Small intestine (tissue), 7 donors: ENCODE data around the gene MAPRE2. TPM values are rescaled to one million over a fixed set of nuclear protein-coding genes. Genes with fewer than 3 reads are reported as not detected.
A peak's percentile ranks its signal among the peaks of the same experiment; 100 is the strongest.

Source experiments
- DNase-seq, 2 donors: peaks; one replicate each; pipeline versions ENCODE4 v3.0.0 to v3.0.0-alpha.2; 2013
- FAIRE-seq: peaks from 2 replicates; lab custom pipeline; 2012; peaks lifted over from hg19 to GRCh38; lab: Jason Lieb, UNC
- H3K27ac ChIP-seq, 3 donors: one replicate each; pipeline ENCODE4 v1.5.1; 2013; ENCODE audit warnings: low read length in 2 of 3, mild to moderate bottlenecking in 2 of 3, control low read depth in 1 of 3, inconsistent platforms in 1 of 3, low read depth in 1 of 3, moderate library complexity in 1 of 3
- H3K27me3 ChIP-seq, 3 donors: one replicate each; pipeline ENCODE4 v1.6.1; 2013; ENCODE audit warnings: low read length in 3 of 3, inconsistent platforms in 1 of 3; ENCODE audit not compliant: control insufficient read depth in 3 of 3, insufficient read depth in 3 of 3
- H3K36me3 ChIP-seq, 3 donors: one replicate each; pipeline ENCODE4 v1.6.1; 2013; ENCODE audit warnings: low read length in 3 of 3, inconsistent platforms in 1 of 3, low read depth in 1 of 3, mild to moderate bottlenecking in 1 of 3, moderate library complexity in 1 of 3; ENCODE audit not compliant: control insufficient read depth in 3 of 3, insufficient read depth in 2 of 3
- H3K4me1 ChIP-seq, 3 donors: one replicate each; pipeline ENCODE4 v1.6.1; 2013; ENCODE audit warnings: low read length in 2 of 3, inconsistent platforms in 1 of 3, low read depth in 1 of 3, mild to moderate bottlenecking in 1 of 3, moderate library complexity in 1 of 3; ENCODE audit not compliant: control insufficient read depth in 3 of 3, insufficient read depth in 2 of 3
- H3K4me3 ChIP-seq, 3 donors: one replicate each; pipeline ENCODE4 v1.5.1; 2013; ENCODE audit warnings: low read length in 3 of 3, control low read depth in 1 of 3, inconsistent platforms in 1 of 3, low read depth in 1 of 3, mild to moderate bottlenecking in 1 of 3, moderate library complexity in 1 of 3
- H3K9me3 ChIP-seq, 2 donors: one replicate each; pipeline ENCODE4 v1.6.1; 2013; ENCODE audit warnings: low read depth in 1 of 2, low read length in 1 of 2; ENCODE audit not compliant: control insufficient read depth in 2 of 2, insufficient read depth in 1 of 2
- WGBS, 3 donors: extraction: QIAGEN DNeasy Blood & Tissue Kit; methylation state at CpG; one replicate each; pipeline ENCODE4 v1.1.7; 2013; 5-methylcytosine and 5-hydroxymethylcytosine counted together
- polyA plus RNA-seq, 4 donors: library from polyadenylated mRNA; stranded (reverse) in 3 of 4; unstranded in 1 of 4; fragments of 200-250 nt in 3 of 4; fragments of 120-200 nt in 1 of 4; gene quantifications; one replicate each; pipeline versions ENCODE4 v1.2.1 to v1.2.3, GENCODE V29; 2013
- donor health status: healthy with polysubstance abuse.
- donor health status: control.
- donor health status: control.
- donor health status: Bipolar disorder and iron deficiency.
- donor health status: healthy.

MAPRE2 gene
- polyA plus RNA-seq, 4 donors, result 6.2 to 19.8 (median 11.2) TPM

DNA sequence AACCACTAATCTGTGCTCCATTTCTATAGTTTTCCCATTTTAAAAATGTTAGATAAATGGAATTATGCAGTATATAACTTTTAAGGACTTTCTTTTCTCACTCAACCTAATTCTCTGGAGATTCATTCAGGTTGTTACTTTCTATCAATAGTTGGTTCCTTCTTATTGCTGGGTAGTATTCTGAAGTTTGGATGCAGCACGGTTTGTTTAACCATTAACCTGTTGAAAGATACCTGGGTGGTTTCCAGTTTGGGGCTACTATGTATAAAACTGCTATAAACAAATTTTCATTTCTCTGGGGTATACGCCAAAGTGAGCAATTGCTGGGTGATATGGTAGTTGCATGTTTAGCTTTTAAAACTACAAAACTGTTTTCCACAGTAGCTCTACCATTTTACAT, 39.1 kb upstream of the MAPRE2 start:
- FAIRE-seq (no peak), DNase-seq (no peak)
- Histone ChIP-seq H3K4me3 (no peak overlapping the region), H3K27ac (no peak overlapping the region), H3K9me3 (no peaks in the 10 kb centered on the region), H3K27me3 (no peaks in the 10 kb centered on the region), H3K36me3 (no peaks in the 10 kb centered on the region), H3K4me1 (no peaks in the 10 kb centered on the region)
- 43 to 78% (median 67%) methylated on average over 2 of the region's 2 CpGs for WGBS, 3 donors

DNA sequence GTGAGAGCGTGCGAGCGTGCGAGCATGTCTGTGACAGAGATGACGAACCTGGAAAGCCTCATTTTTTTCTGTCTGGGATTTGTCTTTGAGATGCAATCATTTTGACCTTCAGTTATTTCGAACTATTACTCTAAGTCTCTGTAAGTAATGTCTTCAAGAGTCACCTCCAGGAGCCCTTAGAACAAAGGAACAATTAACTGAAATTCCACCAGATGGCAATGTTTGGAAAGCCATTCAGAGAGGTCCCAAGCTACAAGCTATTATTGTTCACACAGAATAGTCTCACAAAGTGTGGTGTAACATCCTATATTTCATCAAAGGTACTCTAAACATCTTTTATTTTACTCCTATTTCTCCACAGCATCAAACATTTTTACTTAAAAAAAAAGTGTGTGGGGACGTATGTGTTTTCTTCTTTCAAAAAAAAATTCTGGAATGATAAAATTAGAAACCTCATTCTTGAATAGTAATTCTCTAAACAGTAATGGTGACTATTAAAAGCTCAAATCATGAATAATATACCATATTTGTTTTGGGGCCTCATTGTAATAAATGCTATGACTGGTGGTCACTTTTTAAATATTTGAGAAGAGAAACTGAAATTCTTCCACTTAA, 35.1 kb upstream of the MAPRE2 start:
- Histone ChIP-seq H3K4me3 (no peak overlapping the region), H3K27ac (no peak overlapping the region), H3K36me3 (no peaks in the 10 kb centered on the region), H3K4me1 (no peaks in the 10 kb centered on the region), H3K27me3 (no peaks in the 10 kb centered on the region), H3K9me3 (no peaks in the 10 kb centered on the region)
- WGBS, 3 donors, result 60 to 67% (median 64%) methylated on average over 7 of the region's 7 CpGs
- FAIRE-seq (peak; percentile 53), DNase-seq (peak; percentile 72 to 74)

DNA sequence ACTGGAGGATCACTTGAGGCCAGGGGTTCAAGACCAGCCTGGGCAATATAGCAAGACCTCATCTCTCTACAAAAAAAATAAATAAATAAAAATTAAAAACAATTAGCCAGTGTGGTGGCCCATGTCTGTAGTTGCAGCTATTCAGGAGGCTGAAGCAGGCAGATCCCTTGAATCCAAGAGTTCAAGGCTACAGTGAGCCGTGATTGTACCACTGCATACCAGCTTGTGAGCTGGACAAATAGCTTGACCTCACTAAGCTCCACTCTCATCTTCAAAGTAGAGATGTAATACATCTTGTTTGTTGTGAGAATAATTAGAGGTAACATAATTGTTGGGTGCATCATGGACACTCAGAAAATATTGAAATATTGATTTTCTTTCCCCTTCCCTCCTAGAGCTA, 31.1 kb upstream of the MAPRE2 start:
- no peaks in the 10 kb centered on the region for H3K4me1 ChIP-seq
- no peaks in the 10 kb centered on the region for H3K27me3 ChIP-seq
- 83 to 92% (median 90%) methylated on average over 1 of the region's 1 CpG for WGBS, 3 donors
- FAIRE-seq (no peak), DNase-seq (no peak)
- no peak overlapping the region for H3K4me3 ChIP-seq
- no peaks in the 10 kb centered on the region for H3K9me3 ChIP-seq
- H3K27ac ChIP-seq, result no peak overlapping the region
- H3K36me3 ChIP-seq, result no peaks in the 10 kb centered on the region

DNA sequence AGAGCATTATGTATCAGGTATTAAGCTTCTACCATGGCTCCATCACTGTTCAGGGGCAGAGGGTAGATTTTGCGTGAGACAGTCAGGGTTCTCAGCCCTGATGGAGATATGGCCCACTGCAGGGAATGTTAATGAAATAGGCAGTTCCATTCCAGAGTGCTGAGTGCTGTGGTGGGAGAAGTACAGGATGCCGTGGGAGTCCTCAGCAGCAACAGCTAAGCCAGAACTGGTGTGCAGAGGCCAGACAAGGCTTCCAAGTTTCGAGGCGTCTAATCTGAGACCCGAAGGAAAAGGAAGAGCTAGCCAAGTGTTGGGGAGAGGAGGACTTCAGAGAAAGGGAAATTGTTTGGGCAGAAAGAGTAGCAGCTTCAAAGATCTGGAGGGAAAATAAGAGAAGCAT, 30.2 kb upstream of the MAPRE2 start:
- no peaks in the 10 kb centered on the region for H3K9me3 ChIP-seq
- DNase-seq, result no peak
- no peak overlapping the region for H3K4me3 ChIP-seq
- 77 to 91% (median 85%) methylated on average over 5 of the region's 5 CpGs for WGBS, 3 donors
- no peaks in the 10 kb centered on the region for H3K4me1 ChIP-seq
- no peak overlapping the region for H3K27ac ChIP-seq
- no peak for FAIRE-seq
- H3K36me3 ChIP-seq, result no peaks in the 10 kb centered on the region
- no peaks in the 10 kb centered on the region for H3K27me3 ChIP-seq

DNA sequence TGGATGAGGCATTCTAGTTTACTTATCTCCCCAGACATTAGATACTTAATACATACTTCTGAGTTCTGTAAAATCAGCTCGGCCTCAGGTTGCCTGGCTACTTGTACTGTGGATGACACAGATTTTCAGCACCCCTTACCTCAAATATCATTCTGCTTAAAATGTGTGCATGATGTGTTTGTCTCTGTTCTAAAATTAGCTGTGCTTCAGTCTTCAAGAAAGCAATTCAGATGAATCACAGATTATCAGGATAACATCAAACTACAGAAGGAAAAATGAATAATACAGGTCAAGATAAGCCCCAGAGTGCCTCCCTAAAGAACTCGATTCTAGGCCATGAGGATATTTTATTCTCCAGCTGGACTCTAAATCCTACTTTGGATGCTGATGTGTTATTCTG, 21.3 kb upstream of the MAPRE2 start:
- H3K27ac ChIP-seq, result no peak overlapping the region
- no peak for DNase-seq
- H3K4me1 ChIP-seq, result peaks cover 0 to under 1% (median 0%) of the 10 kb centered on the region in 3 donors
- no peak for FAIRE-seq
- no peak overlapping the region for H3K4me3 ChIP-seq
- no peaks in the 10 kb centered on the region for H3K9me3 ChIP-seq
- 79 to 89% (median 84%) methylated on average over 2 of the region's 2 CpGs for WGBS, 3 donors
- H3K36me3 ChIP-seq, result no peaks in the 10 kb centered on the region
- no peaks in the 10 kb centered on the region for H3K27me3 ChIP-seq

DNA sequence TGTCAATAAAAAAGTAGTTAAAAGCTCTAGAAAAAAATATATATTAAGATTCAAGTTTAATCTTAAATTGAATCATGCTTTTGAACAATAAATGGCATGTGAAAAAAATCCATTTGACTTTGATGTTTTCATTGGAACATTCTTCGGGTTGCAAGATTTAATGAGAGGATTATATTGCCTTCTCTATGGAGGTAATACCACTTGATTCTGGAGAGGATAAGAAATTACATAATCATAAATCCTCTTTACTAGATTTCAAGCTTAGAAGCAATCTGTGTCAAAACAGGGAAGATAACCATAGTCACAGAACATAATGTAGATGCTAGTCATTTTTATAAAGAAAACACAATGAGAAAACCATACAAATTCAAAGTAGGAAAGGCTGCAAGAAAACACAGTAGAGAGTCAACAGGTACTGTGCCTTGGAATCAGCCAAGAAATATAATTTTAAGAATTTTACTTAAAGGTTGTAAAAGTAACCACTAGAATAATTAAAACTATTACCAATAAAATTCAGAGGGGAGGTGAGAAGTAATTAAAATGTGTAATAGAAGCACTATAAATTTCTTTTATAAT, 18.7 kb upstream of the MAPRE2 start:
- WGBS, 3 donors, result 88 to 95% (median 90%) methylated on average over 1 of the region's 1 CpG
- DNase-seq (no peak), FAIRE-seq (no peak)
- Histone ChIP-seq H3K36me3 (no peaks in the 10 kb centered on the region), H3K27me3 (no peaks in the 10 kb centered on the region), H3K27ac (no peak overlapping the region), H3K4me3 (no peak overlapping the region), H3K4me1 (peaks cover 0 to 7% (median 0%) of the 10 kb centered on the region in 3 donors), H3K9me3 (no peaks in the 10 kb centered on the region)

DNA sequence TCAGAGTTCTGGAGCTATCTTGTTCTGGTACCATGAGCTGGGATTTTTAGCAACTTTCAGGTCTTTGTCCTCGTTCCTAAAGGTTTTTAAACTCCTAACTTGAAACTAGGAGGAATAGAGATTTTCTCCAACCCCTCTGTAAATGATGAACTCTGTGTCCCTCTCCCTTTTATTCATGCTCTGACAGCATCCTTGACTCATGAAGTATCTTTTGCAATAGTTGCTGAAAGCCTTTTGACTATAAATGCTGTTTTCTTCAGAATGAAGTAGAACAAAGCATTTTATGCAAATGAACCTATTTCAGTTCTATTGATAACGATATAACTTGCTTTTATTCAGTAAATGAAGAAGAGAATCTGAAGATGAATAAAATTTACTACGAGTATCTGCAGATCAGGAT, 17.0 kb upstream of the MAPRE2 start:
- DNase-seq (no peak), FAIRE-seq (no peak)
- no peaks in the 10 kb centered on the region for H3K36me3 ChIP-seq
- H3K27me3 ChIP-seq, result no peaks in the 10 kb centered on the region
- WGBS, 3 donors, result 82 to 90% (median 84%) methylated on average over 3 of the region's 3 CpGs
- H3K4me3 ChIP-seq, result no peak overlapping the region
- peaks cover 0 to 7% (median under 1%) of the 10 kb centered on the region in 3 donors for H3K4me1 ChIP-seq
- H3K27ac ChIP-seq, result no peak overlapping the region
- H3K9me3 ChIP-seq, result no peaks in the 10 kb centered on the region

DNA sequence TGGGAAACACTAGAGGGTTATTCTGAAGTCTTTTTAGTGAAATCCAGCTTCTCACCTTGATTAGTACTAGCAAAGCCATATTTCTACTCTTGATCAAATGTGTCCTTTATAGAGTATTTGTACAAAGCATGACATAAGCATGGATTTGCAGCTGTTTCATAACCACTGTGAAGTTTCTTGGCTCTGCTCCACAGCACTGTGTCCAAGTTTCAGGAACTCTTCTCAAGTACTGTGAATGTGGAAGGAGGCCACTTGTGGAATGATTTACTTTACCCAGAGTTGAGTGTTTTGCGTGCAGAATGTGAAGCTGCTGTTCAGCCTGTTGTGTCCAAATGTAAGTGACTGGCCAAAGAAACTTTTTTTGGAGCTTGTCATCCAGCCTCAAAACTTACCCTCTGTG, 16.2 kb upstream of the MAPRE2 start:
- no peak for FAIRE-seq
- DNase-seq, result peak in 1 of 2 donors; percentile 35
- WGBS, 3 donors, result 49 to 69% (median 68%) methylated on average over 1 of the region's 1 CpG
- Histone ChIP-seq H3K9me3 (no peaks in the 10 kb centered on the region), H3K4me1 (peaks cover 0 to 7% (median 4%) of the 10 kb centered on the region in 3 donors), H3K27ac (no peak overlapping the region), H3K4me3 (no peak overlapping the region), H3K36me3 (no peaks in the 10 kb centered on the region), H3K27me3 (no peaks in the 10 kb centered on the region)
